ENCODE measurements around the gene CHN2.

CHN2 gene

DNA sequence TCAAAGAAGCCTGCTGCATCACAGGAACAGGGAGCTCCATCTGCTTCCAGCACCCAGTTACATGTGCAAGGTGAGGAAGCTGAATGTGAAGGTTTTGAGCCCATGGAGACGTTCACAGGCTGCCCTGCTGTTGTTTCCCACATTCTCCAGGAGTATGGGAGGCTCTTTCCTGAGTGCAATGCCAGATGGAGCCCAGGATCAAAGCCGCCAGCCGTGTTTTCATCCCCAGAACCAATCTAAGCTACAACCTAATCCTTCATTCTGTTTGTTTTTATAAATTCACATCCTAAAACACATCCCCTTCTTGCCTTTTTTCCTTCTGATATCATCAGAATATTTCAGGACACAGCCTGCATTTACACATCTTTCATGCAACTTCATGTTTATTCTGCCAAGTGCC is 270.2 kb downstream of the CHN2 start:
- DNase-seq (ENCODE audit: low read depth in 2 of 2), result no peak

DNA sequence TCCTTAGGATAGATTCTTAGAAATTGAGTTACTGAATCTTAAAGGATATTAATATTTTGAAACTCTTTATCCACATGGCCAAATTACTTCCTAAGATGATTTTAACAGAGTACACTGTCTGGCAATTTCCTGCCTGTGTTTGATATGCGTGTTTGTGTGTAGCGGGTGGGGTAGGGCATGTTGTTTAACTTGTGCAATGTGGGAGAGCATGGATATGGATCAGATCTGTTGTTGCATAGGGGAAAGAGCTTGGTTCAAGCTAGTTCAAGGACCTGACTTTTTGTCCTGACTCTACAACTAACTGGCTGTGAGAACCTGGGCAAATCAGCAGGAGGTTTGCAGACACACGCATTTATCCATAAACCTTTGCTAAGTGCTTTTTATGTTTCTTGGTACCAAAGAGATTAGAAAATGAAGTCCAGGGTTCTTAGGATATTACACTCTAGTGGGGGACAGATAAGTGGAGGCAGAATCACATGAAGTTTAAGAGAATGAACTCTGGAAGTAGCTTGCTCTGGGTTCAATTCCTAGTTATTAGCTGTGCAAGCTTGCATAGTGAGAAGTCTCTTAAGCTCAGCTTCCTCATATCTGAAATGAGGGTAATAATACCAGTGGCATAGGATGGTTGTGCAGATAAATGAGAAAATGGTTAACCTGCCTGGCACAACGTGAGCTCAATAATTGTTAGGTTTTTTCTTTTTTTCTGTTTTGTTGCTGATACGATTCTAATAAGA is 272.8 kb downstream of the CHN2 start:
- no peak for DNase-seq (ENCODE audit: low read depth in 2 of 2)

GRCh38 chr7:29468196-29468595 is 273.6 kb downstream of the CHN2 start:
- no peak for DNase-seq (ENCODE audit: low read depth in 2 of 2)

DNA sequence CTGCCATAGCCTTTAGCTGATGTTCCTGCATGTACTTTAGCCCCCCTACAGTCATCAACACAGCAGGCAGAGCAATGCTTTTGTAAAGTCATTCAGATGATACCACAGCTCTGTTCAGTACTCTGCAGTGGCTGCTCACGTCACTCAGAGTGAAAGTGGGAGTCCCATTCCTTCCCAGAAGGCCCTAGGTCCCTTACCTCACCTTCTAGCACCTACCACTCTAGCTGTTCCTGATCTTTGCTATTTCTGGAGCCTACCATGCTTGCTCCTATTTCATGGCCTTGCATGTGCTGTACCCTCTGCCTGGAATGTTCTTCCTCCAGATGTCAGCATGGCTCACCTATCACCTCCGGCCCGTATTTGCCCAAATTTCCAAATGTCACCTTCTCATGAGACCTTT is 274.7 kb downstream of the CHN2 start:
- no peak for DNase-seq (ENCODE audit: low read depth in 2 of 2)

DNA sequence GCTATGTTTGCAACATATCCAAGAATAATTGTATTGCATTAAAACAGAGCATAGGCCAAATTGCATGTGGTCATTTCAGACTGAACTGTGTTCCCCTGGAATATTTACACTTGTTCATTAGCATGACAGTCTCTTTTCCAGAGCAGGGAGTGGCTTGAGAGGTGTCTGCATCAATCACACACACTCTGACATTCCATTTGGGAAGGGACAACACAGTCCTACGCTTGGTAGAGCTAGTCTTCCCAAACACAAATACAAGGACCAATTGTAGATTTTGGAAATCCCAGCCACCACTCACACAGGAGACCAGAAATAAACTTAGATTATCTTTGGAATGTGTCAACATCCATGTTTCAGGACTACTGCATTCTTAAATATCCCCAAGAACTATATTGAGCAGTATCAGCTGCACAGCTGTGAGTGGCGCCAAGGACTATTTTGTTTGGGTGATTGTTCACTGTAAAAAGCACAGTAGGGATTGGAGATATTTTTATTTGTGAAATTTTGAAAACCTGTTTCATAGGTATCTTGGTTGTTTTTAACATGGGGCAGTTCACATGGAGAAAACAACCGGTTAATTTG is 275.5 kb downstream of the CHN2 start:
- no peak for DNase-seq (ENCODE audit: low read depth in 2 of 2)

GRCh38 chr7:29471444-29472138 is 277.0 kb downstream of the CHN2 start:
- no peak for DNase-seq (ENCODE audit: low read depth in 2 of 2)

DNA sequence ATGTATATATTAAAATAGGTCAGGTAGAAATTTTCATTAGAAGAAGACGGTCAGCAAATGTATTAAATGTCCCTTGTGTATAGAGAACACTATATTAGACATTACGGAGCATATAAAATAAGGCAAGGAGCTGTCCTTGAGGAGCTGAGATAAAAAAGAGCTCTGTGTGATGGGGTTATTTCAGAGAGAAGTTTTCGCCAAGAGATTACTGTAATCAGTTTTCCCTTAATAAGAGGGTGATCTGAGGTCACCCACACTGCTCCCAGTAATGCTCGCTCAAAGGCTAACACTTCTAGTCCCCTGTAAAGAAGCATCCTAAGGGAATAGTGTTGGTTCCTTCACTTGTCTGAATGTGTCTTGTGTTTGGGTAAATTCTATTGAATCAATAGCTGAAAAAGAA is 282.3 kb downstream of the CHN2 start:
- no peak for DNase-seq (ENCODE audit: low read depth in 2 of 2)

DNA sequence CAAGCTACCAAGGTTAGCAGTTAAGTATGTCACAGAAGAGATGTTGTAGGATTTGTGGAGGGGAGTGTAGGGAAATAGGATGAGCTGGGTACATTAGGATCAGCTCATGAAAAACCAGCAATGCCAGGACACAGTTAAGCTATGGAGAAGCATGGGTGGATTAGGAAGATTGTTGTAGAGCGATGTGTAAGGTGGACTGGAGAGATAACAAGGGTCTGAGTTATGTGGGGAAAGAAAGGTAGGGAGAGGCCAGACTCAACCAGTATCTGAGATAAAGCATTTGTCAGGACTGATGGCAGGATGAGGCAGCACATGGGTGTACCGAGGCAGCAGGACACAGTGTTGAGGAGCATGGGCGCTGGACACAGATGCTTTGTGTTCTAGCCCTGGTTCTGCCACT is 283.7 kb downstream of the CHN2 start:
- DNase-seq (ENCODE audit: low read depth in 2 of 2), result no peak

DNA sequence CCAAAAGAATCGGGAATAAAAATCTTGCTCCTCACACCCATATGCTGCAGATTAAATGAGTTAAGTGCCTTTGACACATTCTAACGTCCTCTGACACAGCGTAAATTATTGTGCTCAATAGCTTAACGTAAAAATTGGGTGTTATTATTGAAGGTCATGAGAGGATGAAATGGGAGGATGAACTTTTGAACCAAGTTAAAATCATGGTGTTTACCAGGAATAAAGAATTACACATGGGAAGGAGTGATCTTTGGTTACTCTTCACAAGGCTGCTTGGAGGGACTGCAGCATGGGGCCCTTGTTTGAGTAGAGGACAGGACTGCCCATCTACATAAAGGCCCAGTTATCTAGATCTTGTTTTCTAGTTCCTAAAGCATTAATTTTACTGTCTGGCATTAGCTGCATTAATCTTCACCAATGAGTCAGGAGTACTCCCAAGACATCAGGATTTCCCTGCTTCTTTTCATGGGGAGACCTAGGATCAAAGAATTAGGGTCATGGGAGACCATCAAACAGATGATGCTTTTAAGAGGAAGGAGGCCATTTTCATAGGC is 284.2 kb downstream of the CHN2 start:
- no peak for DNase-seq (ENCODE audit: low read depth in 2 of 2)

DNA sequence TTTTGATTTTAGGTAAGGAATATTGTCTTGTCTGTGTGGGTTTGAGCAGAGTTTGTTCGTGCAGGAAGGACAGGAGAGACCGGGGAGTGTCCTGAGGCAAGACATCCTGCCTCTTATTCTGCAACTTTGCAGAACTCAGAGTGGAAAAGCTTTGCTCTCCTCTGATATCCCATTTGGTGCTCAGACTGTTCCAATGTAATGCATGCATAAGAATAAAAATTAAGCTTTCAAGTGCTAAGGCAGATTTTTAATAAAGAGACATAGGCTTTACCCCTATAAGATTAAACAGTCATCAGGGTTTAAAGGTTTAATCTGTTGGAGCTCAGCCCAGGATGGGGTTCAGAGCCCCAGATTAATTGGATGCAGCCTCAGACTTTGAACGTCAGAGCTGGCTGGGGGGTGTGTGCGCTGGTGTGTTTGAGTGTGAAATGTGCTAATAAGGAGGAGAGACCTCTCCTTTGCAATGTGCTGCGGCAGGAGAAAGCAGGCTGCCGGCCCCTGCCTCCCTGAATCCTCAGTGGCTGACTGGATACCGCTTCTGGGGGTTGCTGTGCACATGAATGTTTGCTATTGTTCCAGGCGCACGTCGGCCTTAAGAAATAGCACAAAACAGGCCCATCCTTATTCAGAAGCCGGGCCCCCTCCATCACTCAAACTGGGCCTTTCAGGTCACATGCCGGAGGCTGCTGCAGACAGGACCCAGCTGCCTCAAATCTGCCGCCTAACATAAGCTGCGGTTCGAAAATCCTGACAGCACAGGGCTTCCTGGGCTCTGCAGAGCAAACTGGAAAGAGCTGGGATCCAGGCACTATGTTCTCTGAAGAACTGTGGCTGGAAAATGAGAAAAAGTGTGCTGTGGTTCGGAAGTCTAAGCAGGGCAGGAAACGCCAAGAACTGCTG is 285.0 kb downstream of the CHN2 start:
- no peak for DNase-seq (ENCODE audit: low read depth in 2 of 2)

DNA sequence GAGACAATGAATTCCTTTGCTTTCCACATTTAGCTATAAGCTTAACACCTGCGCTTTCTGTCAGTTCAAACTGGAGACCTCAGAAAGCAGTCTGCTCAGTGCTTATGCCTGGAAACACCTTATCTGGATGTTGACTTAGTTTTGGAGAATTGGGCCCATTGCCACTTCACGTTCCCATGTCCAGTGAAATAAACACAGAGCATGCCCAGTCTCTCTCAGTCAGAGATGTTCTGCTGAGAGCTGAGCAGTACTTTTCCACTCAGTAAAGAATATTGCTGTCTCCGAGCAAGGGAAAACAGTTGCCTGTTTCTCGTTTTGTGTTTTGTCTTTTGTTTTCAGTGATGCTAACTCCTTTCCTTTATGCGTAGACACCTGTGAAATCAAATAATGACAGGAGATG is 285.9 kb downstream of the CHN2 start:
- no peak for DNase-seq (ENCODE audit: low read depth in 2 of 2)

- no peak for DNase-seq (ENCODE audit: low read depth in 2 of 2)
Observed at GRCh38 chr7:29480934-29481651, 286.5 kb downstream of the CHN2 start.

DNA sequence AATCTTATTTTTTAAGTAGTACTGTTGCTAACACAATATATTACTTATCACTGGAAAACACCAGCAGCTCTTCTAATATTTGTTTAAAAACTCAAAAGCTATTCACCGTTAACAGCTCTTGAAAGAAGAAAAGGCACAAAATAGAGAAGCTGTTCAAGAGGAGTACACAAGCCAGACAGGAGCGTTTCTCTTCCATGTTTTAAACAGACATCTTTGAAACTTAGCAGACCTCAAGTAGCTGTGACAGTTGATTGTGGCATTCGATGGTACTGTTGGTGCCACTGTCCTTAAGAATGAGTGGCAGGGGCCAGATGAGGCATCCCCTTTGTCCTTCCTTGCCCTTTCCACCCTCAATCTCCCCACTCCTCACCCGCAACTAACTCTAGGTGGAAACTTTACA is 287.5 kb downstream of the CHN2 start:
- no peak for DNase-seq (ENCODE audit: low read depth in 2 of 2)

DNA sequence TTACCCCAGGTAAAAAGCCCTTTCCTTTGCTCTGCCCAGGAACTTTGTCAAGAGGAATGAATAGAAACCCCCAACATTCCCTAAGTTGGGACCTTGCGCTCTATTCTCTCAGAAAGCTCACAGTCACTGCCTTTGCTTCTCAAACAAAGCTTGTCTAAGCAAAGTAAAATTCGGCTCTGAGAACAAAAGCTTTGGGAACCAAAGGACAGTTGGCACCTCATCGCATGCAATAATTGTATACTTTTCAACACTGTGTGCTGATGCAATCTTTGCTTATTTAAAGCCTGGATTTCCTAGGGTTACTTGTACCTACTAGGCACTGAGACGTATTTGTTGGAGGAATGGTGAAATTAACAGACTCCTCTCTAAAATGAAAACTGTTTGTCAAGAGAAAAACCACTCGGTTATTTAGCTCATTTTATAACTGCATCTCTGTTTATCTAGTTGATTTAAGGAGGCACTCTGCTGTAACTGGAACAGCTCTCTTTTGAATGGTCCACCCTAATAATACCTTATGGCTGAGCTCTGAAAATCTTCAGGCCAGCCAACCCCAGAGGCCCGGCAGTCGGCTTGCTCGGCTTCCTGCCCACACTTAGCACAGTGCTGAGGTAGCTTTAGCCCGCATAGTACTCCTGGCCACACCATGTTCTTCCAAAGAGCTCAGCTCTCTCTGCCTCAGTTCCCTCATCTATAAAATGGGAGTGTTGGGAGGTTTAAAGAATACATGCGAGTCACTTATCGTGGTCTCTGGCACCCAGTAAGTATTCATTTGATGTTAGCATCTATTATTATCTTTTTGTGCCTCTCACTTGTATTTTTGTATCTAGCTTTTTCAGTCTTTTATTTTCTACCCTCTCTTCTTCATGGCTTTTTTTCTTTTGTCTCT is 288.9 kb downstream of the CHN2 start:
- DNase-seq (ENCODE audit: low read depth in 2 of 2), result no peak

DNA sequence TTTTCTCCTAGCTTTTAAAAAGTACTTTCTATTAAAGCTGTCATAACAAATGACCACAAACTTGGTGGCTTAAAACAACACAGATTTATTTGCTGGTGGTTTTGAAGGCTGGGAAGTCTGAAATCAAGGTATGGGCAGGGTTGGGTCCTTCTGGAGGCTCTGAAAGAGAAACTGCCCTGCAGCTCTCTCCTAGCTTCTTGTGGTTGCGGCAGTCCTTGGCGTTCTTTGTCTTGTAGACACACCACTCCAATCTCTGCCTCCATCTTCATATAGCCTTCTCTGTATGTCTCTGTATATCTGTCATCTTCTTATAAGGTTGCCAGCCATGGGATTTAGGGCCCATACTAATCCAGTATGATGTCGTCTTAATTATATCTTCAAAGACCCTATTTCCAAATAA is 289.7 kb downstream of the CHN2 start:
- DNase-seq (ENCODE audit: low read depth in 2 of 2), result no peak

DNA sequence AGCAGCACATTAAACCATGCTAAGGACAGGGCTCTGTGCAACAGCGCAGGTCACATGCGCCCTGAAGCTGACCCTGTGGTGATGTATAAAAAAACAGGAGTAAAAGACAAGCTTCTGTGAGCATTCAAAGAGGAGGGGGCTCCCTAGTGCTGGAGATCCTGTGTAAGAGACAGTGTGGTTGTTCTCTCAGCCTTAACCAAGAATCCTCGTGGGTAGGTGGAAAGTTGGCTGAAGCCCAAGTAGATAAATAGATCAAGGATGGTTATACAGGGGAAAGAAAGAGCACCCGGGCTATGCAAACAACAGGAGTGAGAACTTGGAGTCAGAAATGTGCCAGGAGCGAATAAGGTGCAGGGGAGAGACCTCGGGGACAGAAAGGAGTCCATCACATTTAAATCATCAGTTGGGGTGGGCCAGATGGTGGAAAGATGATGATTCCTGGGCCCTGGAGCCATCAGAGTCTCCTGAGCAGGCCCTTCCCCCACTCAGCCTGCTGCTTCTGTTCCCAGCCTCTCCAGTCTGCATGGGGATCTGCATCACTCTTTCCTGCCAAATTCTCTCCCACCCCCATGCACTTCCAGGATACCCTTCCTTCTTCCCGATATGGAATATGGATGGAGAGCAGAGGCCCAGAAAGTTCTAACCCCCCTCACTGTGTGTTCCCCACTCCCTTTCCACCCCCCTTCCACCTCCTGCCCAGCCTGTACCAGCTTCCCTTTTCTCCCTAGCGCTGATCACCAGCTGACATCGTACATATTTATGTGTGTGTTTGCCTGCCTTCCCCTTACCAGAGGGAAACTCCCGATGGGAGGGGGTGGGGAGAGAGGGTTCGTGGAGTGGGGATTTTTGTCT is 291.0 kb downstream of the CHN2 start:
- no peak for DNase-seq (ENCODE audit: low read depth in 2 of 2)

DNA sequence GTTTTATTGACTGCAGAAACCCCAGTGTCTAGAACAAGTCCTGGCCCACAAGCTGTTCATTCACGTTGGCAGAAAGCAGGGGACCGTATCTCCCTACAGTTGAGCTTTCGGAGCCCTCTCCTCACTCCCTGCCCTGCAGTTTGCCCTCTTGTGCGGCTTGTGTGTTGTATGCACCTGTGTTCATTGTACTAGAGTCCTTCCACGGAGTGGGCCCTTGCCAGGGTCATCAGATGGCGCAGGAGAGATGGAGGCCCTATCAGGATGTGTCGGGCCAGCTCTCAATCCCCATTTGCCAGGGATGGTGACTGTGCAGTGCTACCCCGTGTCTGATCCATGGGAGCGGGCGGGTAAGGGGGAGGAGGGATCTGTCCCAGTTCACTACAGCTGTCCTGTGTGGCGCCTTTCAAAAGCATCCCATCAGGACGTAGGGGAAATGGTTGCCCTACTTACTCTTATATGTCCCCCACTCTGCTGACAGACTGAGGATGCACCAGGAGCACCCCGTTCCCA is 291.7 kb downstream of the CHN2 start:
- DNase-seq (ENCODE audit: low read depth in 2 of 2), result no peak

DNA sequence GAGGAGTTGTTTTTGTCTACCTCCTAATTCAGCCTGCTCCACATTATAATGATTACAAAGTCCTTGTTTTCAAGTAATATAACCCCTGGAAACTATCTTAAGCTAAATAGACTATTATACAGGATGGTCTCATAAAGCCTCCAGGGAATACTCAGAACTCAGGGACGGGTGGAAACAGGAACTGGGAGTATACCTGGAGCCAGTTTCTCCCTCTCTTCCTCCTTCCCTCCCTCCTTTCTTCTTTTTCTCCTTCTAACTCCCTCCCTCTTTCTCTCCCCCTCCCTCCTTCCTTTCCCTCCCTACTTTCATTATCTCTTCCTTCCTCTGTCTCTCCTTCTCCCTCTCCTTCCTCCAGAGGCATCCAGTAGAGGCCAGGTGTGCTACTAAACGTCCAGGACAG is 292.8 kb downstream of the CHN2 start:
- DNase-seq (ENCODE audit: low read depth in 2 of 2), result no peak
